Vagina (tissue), 2 donors: ENCODE data around the gene GRID2IP.

Source experiments
- POLR2A ChIP-seq, 2 donors: fragments of 450-650 bp; IDR thresholded peaks; one replicate each; pipeline ENCODE4 v1.6.1; 2017; ENCODE audit warnings: antibody characterized with exemption in 2 of 2, mild to moderate bottlenecking in 2 of 2, moderate library complexity in 2 of 2
- POLR2AphosphoS5 ChIP-seq, 2 donors: sonication (generic); formaldehyde crosslinking; IDR thresholded peaks; one replicate each; pipeline ENCODE4 v1.9.0; 2017; ENCODE audit warnings: antibody characterized with exemption in 2 of 2, mild to moderate bottlenecking in 2 of 2, low read depth in 1 of 2; ENCODE audit not compliant: insufficient read depth in 1 of 2

GRCh38 chr7:6476596-6477317, 74.5 kb downstream of the GRID2IP start:
- TF ChIP-seq POLR2A (IDR thresholded peaks at IDR 0.05) = no peak
- no peak for TF ChIP-seq POLR2AphosphoS5 (IDR thresholded peaks at IDR 0.05; ENCODE audit: insufficient read depth in 1 of 2, low read depth in 1 of 2)
